Right ventricle myocardium inferior (tissue), 1 donor: ENCODE measurements around the gene SLFNL1. TPM values are rescaled to one million over a fixed set of nuclear protein-coding genes. Genes with fewer than 3 reads are reported as not detected.

Experiments used
- ATAC-seq: fragments of 200-7000 bp; cut with Tn5 transposase; one replicate; pipeline ENCODE4 v1.9.1; 2020; ENCODE audit warnings: mild to moderate bottlenecking, moderate library complexity
- DNase-seq: peaks from one replicate; pipeline ENCODE4 v3.0.0; 2021; ENCODE audit errors: missing footprints
- intact Hi-C: fragments of 100-400 bp; cut with DNase I; formaldehyde crosslinking; loops from one replicate; pipeline ENCODE4 v1.11.0; 2022
- total RNA-seq: library from RNA; stranded (reverse); fragmentation: NEBNext Ultra II Directional; extraction: Animal tissue kit (Norgen Biotek cat#: 25700); gene quantifications from one replicate; pipeline ENCODE4 v1.2.1, GENCODE V29; 2021
- donor health status: DM: no; HTN: yes; CAD: no; lungs with severe emphysema.

Gene SLFNL1
- total RNA-seq, 1 donor from 2014 or later, result 0.16 TPM

- DNase-seq (no peak), ATAC-seq (no peak)
- intact Hi-C loops, result no loop called here
These were observed 1.9 kb upstream of the SLFNL1 start for GRCh38 chr1:41023279-41023990.

GRCh38 chr1:41022424-41022823, 899 bp upstream of the SLFNL1 start:
- DNase-seq (no peak), ATAC-seq (no peak)
- intact Hi-C loops, result no loop called here

DNA sequence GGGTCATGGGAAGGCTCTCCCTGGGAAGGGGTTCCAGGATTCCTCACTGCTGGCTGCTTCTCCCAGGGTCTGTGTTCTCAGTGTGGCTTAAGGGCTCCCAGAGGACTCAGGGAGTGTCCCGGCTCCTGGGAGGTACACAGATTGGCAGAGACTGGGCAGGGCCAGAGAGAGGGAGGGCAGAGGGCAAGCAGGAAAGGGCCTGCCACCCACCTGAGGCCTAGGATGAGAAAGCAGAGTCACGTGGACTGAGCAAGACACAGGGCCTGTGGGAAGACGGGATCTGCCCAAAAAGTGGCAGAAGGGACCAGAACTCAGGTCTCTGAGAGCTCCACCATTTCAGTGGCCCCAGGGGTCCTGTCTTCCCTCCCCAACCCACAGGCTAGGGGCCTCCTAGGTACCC, 871 bp downstream of the SLFNL1 start:
- intact Hi-C loops, result no loop called here
- ATAC-seq (no peak), DNase-seq (no peak)

DNA sequence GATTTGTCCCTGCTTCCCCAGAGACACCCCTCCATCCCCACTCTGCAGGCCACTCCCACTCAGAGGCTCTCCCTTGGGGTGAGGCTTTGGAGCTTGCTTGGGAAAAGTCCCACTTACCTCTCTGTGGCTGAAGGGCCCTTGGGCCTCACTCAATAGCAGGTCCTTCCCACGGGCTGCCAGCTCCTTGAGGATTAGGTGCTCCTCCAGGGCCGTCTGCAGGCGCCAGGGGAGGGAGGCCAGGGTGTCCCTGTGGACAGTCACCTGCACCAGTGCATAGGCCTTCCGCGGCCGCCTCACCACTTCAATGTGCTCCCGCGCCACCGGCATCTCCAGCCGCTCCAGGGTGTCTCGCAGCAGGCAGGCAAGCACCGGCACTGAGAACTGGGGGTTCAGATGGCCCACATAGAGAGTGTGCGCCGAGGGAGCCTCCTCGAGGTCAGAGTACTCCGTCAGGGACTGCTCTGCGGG, 1.4 kb downstream of the SLFNL1 start:
- DNase-seq (no peak), ATAC-seq (no peak)
- intact Hi-C loops, result no loop called here

- DNase-seq, result no peak
- intact Hi-C loops, result no loop called here
- no peak for ATAC-seq
These were observed 2.2 kb downstream of the SLFNL1 start for GRCh38 chr1:41019353-41019745.

DNA sequence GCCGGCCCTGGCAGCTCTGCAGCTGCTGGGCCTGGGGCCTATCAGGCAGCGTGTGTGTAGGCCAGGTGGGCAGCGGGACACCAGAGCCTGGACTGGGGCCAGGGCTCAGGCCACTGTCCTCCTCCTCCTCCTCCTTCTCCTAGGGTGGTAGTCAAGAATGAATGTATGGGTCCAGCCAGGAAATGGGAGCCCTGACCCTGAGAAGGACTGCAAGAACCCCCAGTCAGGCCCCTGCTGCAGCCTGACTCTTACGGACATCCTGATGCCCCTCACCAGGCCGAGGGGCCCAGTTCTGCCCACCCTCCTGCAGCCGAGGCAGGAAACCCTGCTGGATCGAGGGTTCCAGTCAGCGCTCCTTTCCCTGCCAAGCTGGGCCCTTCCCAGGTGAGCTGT, 3.5 kb downstream of the SLFNL1 start:
- no peak for DNase-seq
- intact Hi-C loops, result no loop called here
- no peak for ATAC-seq

DNA sequence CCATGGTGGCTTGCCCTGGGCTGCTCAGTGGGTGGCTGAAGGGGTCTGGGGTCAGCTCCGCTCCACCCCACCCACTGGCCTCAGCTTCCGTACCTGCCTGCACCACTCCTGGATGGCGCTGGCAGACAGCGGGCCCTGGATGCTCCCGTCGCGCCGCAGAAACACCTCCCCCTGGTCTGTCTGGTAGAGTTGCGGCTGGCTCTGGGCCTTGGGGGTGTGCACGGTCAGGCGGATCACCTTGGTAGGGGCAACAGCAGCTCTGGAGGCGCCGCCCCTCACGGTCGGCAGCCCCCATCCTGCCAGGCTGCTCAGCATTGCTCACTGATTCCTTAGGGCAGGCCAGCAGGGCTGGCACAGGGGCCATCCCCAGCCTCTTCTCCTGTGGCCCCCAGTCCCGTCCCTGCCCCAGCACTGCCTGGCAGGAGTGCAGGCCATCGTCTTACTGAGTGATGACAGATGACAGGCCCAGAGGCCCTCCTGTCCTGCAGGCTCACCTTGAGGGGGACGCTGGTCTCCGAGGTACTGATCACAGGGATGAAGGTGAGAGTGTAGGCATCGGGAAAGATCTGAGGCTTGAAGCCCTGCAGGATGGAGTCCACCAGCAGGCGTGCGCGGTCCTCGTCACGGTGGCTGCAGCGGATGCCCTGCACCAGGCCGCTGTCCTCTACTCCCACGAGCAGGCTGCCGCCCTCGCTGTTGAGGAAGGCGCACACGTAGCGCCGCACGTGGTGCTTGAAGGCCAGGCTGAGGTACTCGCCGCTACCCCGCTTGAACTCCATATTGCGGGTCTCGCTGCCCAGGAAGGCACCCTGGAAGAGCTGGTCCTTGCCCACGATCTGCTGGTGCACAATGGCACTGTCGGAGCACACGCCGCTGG, 4.1 kb downstream of the SLFNL1 start:
- DNase-seq (no peak), ATAC-seq (no peak)
- intact Hi-C loops, result no loop called here

- DNase-seq (no peak), ATAC-seq (no peak)
- intact Hi-C loops, result no loop called here
These were observed 5.5 kb downstream of the SLFNL1 start for GRCh38 chr1:41015897-41016470.

GRCh38 chr1:41015281-41015896, 6.1 kb downstream of the SLFNL1 start:
- intact Hi-C loops, result no loop called here
- ATAC-seq, result no peak
- DNase-seq, result no peak

DNA sequence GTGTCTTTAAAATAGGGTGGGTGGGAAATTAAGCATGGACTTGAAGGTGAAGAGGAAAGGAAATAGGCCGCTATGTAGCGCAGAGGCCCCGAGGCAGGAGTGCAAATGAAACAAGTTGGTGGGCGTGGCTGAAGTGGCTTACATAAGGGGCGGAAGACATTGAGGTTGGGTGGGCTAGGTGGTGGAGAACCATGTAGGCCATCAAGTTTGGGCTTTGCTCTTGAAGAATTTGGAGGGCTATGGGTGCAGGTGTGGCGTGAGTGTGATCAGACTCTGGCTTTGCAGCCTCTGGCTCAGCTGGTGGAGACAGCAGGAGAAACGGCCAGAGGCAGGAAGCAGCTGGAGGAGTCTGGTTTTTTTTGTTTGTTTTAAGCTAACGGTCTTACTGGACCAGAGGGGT, 6.7 kb downstream of the SLFNL1 start:
- ATAC-seq (no peak), DNase-seq (no peak)
- intact Hi-C loops, result no loop called here

DNA sequence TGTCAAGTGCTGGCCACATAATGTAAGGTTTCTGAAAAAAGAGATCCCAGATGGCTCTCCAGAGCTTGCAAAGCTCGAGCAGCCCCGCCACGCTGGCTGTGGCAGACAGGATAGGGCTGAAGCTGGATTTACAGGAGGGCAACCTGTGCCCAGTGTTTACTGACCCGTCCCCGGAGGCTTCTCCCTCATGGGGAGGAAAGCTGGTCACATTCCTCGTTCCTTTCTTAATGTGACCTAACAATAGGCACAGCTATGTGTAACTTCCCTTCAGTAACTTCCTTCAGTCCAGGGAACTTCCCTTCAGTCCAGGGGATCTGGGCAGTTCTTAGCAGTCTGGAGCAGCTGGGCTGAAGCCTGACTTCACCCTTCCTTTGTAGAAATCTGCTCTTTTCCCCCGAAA, 7.7 kb downstream of the SLFNL1 start:
- DNase-seq (no peak), ATAC-seq (peak; percentile 24)
- intact Hi-C loops, result no loop called here

DNA sequence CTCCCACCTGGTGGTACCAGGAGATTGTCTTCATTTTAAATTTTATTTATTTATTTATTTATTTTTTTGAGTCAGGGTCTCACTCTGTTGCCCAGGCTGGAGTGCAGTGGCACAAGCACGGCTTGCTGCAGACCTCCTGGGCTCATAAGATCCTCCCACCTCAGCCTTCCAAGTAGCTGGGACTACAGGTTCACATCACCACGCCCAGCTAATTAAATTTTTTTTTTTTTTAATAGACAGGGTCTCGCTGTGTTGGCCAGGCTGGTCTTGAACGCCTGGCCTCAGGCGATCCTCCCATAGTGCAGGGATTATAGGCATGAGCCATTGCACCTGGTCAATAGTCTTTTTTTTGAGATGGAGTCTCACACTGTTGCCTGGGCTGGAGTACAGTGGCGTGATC, 8.5 kb downstream of the SLFNL1 start:
- no peak for ATAC-seq
- DNase-seq, result no peak
- intact Hi-C loops, result no loop called here

GRCh38 chr1:41010345-41010744, 11.2 kb downstream of the SLFNL1 start:
- intact Hi-C loops, result no loop called here
- ATAC-seq, result no peak

GRCh38 chr1:41009466-41009865, 12.1 kb downstream of the SLFNL1 start:
- DNase-seq, result no peak
- intact Hi-C loops, result no loop called here
- no peak for ATAC-seq

More at GRCh38 chr1:41010345-41010744, 11.2 kb downstream of the SLFNL1 start:
- DNase-seq, result no peak

GRCh38 chr1:41006942-41007865, 14.3 kb downstream of the SLFNL1 start:
- intact Hi-C loops, result no loop called here
- DNase-seq, result no peak
- ATAC-seq, result no peak

DNA sequence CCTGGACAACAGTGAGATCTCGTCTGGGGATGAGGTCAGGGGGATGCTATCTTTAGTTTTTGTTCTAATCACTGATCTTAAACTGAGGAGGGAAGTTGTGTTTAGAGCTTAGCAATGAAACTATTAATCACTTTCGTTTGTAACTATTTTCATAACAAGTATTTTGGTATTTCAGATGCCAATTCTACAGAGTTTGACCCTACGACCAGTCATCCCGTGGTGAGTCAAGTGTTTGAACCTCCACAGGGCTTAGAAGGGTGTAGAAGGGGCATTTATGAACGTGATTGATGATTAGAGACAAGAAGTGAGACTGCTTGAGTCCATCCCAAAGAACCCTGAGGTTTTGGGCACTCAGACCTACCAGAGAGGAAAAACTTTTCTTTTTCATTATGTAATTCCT, 15.6 kb downstream of the SLFNL1 start:
- DNase-seq (no peak), ATAC-seq (no peak)
- intact Hi-C loops, result no loop called here

DNA sequence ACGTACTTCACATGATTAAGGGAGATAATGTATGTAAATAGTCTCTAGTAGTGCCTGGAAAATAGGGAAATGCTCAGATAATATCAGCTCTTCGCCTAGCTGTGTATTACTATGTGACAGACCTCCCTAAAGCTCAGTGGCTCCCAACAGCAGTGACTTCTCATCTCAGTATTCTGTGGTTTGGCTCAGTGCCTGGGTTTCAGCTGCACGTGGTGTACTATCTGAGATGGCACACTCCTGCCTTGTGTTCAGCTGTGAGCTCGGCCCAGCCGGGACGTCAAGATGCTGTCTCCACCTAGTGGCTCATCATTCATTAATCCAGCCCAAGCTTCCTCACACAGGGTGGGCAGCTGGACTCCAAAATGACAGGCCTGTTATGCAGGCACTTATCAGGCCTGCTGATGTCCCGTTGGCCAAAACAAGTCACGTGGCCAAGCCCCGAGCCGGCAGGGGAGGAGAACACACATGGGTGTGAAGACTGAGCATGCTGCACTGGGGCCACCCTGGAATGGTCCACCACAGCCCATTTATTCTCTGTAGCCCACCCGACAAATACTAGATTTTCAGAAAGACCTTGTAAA, 17.8 kb downstream of the SLFNL1 start:
- ATAC-seq (peak; percentile 98), DNase-seq (peak; percentile 94)
- intact Hi-C loops, result no loop called here

DNA sequence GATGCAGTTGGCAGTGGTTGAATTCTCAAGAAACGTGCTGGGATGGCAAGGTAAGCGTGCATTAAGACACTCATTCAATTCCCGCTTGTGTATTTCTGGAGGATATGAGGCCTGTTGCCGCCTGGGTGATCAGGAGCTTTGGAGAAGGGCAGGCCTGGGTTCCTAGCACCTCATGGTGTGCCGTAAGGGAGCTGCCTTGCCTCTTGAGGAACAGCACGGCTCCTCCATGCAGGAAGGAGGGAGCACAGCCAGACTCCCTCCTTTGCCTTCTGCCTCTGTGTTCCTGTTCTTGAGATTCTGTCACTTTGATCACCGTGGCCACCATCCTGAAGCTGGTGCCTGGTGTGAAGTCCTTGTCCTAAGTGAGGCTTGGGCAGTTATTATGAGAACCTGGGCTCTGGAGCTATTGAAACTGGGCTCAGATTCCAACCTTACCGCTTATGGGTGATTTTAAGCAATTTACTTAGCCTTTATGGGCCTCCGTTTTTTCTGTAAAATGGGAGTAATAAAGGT, 18.3 kb downstream of the SLFNL1 start:
- ATAC-seq (no peak), DNase-seq (no peak)
- intact Hi-C loops, result no loop called here
